ENCODE data around the gene TULP1. TPM values are rescaled to one million over a fixed set of nuclear protein-coding genes. Genes with fewer than 3 reads are reported as not detected.

The TULP1 gene
- total RNA-seq, 1 experiment from 2014 or later = not detected

- no peak for TF ChIP-seq EZH2 (IDR thresholded peaks at IDR 0.05; ENCODE audit: low read depth)
- TF ChIP-seq CTCF (conservative IDR thresholded peaks at IDR 0.05) = no peak
- Histone ChIP-seq H4K20me1 (ENCODE audit: insufficient read depth) (no peaks in the 10 kb centered on the region), H3K9me3 (ENCODE audit: insufficient read depth, low read depth) (no peaks in the 10 kb centered on the region), H3K27me3 (ENCODE audit: insufficient read depth, low read depth) (no peaks in the 10 kb centered on the region), H3K9me2 (ENCODE audit: insufficient read depth) (no peaks in the 10 kb centered on the region), H3K79me2 (ENCODE audit: low read depth) (peaks cover 6% of the 10 kb centered on the region; the same call in 1 of the 2 replicates), H3K27ac (no peak overlapping the region), H3K4me3 (no peak overlapping the region), H3K4me1 (replicated peaks; ENCODE audit: insufficient read depth) (peaks cover 5% of the 10 kb centered on the region), H3K4me2 (no peak overlapping the region), H2AFZ (no peak overlapping the region), H3F3A (ENCODE audit: insufficient read depth, low read depth) (peaks cover 6% of the 10 kb centered on the region; the same call in 1 of the 2 replicates), H3K36me3 (ENCODE audit: low read depth) (no peaks in the 10 kb centered on the region)
- POLR2A ChIA-PET (ENCODE audit: unreplicated experiment) = no interaction called here
- no TSS peak for BruUV-seq (replicated peaks)
- CTCF ChIA-PET = no interaction called here
- no peak for DNase-seq
- intact Hi-C loops (cut with micrococcal nuclease; ENCODE audit: unreplicated experiment) = no loop called here
These were observed 9.2 kb downstream of the TULP1 start for GRCh38 chr6:35503534-35503933.

- H3K9me2 ChIP-seq (ENCODE audit: insufficient read depth) = no peaks in the 10 kb centered on the region
- peaks cover 6% of the 10 kb centered on the region; the same call in 1 of the 2 replicates for H3F3A ChIP-seq (ENCODE audit: insufficient read depth, low read depth)
- H3K27ac ChIP-seq = no peak overlapping the region
- no peak overlapping the region for H3K4me2 ChIP-seq
- ChIA-PET CTCF (no interaction called here), POLR2A (ENCODE audit: unreplicated experiment) (no interaction called here)
- BruUV-seq (replicated peaks) = no TSS peak
- intact Hi-C loops (cut with micrococcal nuclease; ENCODE audit: unreplicated experiment) = no loop called here
- no peak for DNase-seq
- H3K9me3 ChIP-seq (ENCODE audit: insufficient read depth, low read depth) = no peaks in the 10 kb centered on the region
- no peaks in the 10 kb centered on the region for H4K20me1 ChIP-seq (ENCODE audit: insufficient read depth)
- H3K27me3 ChIP-seq (ENCODE audit: insufficient read depth, low read depth) = no peaks in the 10 kb centered on the region
- H3K36me3 ChIP-seq (ENCODE audit: low read depth) = no peaks in the 10 kb centered on the region
- peaks cover 12% of the 10 kb centered on the region for H3K4me1 ChIP-seq (replicated peaks; ENCODE audit: insufficient read depth)
- no peak overlapping the region for H2AFZ ChIP-seq
- peaks cover 17% of the 10 kb centered on the region for H3K79me2 ChIP-seq (ENCODE audit: low read depth)
- TF ChIP-seq CTCF (conservative IDR thresholded peaks at IDR 0.05) (no peak), EZH2 (IDR thresholded peaks at IDR 0.05; ENCODE audit: low read depth) (no peak)
- H3K4me3 ChIP-seq = no peak overlapping the region
These were observed 10.9 kb downstream of the TULP1 start for GRCh38 chr6:35501784-35502183.

- Histone ChIP-seq H3K4me1 (replicated peaks; ENCODE audit: insufficient read depth) (peaks cover 13% of the 10 kb centered on the region), H3K4me3 (no peak overlapping the region), H3K9me2 (ENCODE audit: insufficient read depth) (no peaks in the 10 kb centered on the region), H3K27me3 (ENCODE audit: insufficient read depth, low read depth) (no peaks in the 10 kb centered on the region), H3K79me2 (ENCODE audit: low read depth) (peaks cover 22% of the 10 kb centered on the region), H4K20me1 (ENCODE audit: insufficient read depth) (no peaks in the 10 kb centered on the region), H3K4me2 (no peak overlapping the region), H3K36me3 (ENCODE audit: low read depth) (no peaks in the 10 kb centered on the region), H2AFZ (no peak overlapping the region), H3F3A (ENCODE audit: insufficient read depth, low read depth) (peaks cover 6% of the 10 kb centered on the region; the same call in 1 of the 2 replicates), H3K27ac (no peak overlapping the region), H3K9me3 (ENCODE audit: insufficient read depth, low read depth) (no peaks in the 10 kb centered on the region)
- BruUV-seq (replicated peaks) = no TSS peak
- CTCF ChIA-PET = no interaction called here
- DNase-seq = no peak
- POLR2A ChIA-PET (ENCODE audit: unreplicated experiment) = no interaction called here
- TF ChIP-seq CTCF (conservative IDR thresholded peaks at IDR 0.05) (no peak), EZH2 (IDR thresholded peaks at IDR 0.05; ENCODE audit: low read depth) (no peak)
- intact Hi-C loops (cut with micrococcal nuclease; ENCODE audit: unreplicated experiment) = no loop called here
These were observed 11.9 kb downstream of the TULP1 start for GRCh38 chr6:35500782-35501181.

Measured in PC-9 (cell line).